ENCODE data around the gene B3GNT2.
"Not testable (repeated sequence)": the region's sequence is repeated elsewhere in the genome, so short reads cannot be mapped to it uniquely, and the experiment has no call there.

B3GNT2 gene, protein sequence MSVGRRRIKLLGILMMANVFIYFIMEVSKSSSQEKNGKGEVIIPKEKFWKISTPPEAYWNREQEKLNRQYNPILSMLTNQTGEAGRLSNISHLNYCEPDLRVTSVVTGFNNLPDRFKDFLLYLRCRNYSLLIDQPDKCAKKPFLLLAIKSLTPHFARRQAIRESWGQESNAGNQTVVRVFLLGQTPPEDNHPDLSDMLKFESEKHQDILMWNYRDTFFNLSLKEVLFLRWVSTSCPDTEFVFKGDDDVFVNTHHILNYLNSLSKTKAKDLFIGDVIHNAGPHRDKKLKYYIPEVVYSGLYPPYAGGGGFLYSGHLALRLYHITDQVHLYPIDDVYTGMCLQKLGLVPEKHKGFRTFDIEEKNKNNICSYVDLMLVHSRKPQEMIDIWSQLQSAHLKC

GRCh38 chr2:62195421-62196277 is at the start of gene B3GNT2:
Gene B3GNT2, plus strand, starts transcription at chr2:62196115. Its CDS starts 26,106 bp downstream, at chr2:62222221.
- Mint-ChIP-seq H3K4me1 (peaks cover 17% of the 10 kb centered on the region), H3K27me3 (no peaks in the 10 kb centered on the region), H3K4me3 (peak within 1 kb of the TSS; percentile 90 to 96), H3K27ac (peak within 1 kb of the TSS; percentile 93 to 99), H3K9me3 (no peaks in the 10 kb centered on the region)
- peak; percentile 67 for ATAC-seq
- peak; percentile 85 to 86 for DNase-seq

DNA sequence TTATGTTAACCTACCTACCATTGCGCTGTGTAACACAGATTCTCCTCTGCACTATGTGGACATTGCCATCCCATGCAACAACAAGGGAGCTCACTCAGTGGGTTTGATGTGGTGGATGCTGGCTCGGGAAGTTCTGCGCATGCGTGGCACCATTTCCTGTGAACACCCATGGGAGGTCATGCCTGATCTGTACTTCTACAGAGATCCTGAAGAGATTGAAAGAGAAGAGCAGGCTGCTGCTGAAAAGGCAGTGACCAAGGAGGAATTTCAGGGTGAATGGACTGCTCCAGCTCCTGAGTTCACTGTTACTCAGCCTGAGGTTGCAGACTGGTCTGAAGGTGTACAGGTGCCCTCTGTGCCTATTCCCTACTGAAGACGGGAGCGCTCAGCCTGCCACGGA is 49.1 kb upstream of the B3GNT2 start:
- not testable (repeated sequence) for H3K27me3 Mint-ChIP-seq, H3K4me1 Mint-ChIP-seq, ATAC-seq, H3K4me3 Mint-ChIP-seq, H3K9me3 Mint-ChIP-seq, H3K27ac Mint-ChIP-seq
- DNase-seq: peak; percentile 14 to 34

DNA sequence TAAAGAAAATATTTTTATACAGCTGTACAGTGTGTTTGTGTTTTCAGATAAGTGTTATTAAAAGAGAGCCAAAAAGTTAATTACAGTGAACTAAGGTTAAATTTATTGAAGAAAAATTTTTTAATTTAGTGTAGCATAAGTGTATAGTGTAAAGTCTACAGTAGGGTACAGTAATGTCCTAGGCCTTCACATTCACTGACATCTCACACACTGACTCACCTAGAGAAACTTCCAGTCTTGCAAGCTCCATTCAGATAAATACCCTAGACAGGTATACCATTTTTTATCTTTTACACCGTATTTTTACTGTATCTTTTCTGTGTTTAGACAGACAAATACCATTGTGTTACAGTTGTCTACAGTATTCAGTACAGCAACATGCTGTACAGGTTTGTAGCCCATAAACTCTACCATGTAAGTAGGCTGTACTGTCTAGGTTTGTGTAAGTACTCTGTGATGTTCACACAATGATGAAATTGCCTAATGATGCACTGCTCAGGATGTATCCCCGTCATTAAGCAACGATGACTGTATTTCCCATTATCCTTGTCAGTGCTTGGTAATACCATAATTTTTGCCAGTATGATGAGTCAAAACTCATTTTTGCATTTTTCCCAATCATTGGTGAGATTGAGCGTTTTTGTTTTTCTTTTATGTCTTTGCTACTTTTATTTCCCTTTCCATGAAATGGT is 48.2 kb upstream of the B3GNT2 start:
- no peak for DNase-seq
- Mint-ChIP-seq H3K4me1 (peaks cover 8% of the 10 kb centered on the region), H3K27me3 (no peaks in the 10 kb centered on the region), H3K27ac (no peak overlapping the region), H3K4me3 (no peak overlapping the region), H3K9me3 (no peaks in the 10 kb centered on the region)
- ATAC-seq: no peak

DNA sequence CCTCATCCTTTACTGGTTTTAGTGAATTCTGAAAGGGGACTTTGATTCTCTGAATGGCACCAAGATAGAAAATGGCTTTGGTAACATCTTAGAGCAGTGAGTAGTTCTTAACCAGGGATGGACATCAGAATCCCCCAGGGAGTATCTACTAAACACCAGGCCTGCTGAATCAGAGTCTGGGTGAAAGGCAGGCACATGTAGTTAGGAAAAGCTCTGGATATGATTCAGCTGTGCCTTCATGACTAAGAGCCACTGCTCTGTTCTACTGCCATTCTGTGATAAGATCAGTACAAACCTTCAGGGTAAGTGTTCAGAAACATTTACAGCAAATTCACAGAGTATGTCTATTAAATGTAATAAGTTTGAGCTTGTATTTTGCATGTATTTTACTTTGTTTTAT is 46.2 kb upstream of the B3GNT2 start:
- Mint-ChIP-seq H3K4me3 (no peak overlapping the region), H3K27me3 (no peaks in the 10 kb centered on the region), H3K27ac (no peak overlapping the region), H3K4me1 (peaks cover 8% of the 10 kb centered on the region), H3K9me3 (peaks cover 0 to 5% of the 10 kb centered on the region in 2 donors)
- no peak for ATAC-seq
- no peak for DNase-seq

DNA sequence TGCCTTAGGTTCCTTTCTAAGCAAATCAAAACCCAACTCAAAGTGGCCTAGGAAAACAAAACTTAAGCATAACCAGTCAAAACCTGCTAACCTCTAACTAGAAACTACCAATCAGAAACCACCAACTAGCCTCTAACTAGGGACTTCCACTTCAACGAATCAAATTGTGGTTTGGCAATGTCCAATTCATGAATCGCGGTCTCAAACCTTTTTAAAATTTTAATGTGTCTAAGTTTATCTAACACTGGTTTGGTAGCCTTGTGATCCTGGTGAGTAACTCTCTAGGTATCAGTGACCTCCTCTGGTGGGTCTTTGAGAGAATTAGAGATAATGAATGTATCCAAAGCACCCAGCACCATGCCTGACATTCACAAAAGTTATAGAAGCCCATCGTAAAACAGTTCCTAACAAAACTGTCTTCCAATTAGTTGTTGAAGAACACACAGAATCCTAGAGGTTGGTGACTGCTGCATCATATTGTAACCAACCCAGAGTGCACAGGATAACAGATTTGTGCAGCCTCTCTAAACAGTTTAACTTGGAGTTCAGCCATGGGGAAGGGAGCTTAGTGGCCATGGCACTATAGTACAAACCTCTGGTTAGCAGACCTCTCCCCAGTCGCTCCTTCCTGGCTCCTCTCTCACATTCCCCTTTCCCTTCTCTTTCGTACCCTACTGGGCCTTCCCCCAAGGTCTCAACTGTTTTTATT is 45.2 kb upstream of the B3GNT2 start:
- peaks cover 8% of the 10 kb centered on the region for H3K4me1 Mint-ChIP-seq
- H3K27ac Mint-ChIP-seq: no peak overlapping the region
- no peak for ATAC-seq
- H3K9me3 Mint-ChIP-seq: peaks cover 0 to 9% of the 10 kb centered on the region in 2 donors
- no peak overlapping the region for H3K4me3 Mint-ChIP-seq
- H3K27me3 Mint-ChIP-seq: no peaks in the 10 kb centered on the region
- DNase-seq: no peak

DNA sequence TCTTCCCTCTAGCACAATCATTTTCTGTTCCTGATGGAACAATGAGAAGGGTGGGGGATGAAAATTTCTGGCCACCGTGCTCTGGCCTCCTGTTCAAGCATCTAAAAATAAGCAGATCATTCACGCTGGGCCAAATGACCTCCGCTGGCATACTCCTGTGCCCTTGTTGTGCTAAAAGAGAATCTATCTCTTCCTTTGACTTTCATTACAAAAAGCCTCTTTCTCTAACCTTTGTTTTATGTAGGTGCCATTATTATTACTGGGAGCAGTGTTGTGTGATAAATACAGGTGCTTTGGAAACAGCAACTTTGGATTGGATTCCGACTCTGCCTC is 44.6 kb upstream of the B3GNT2 start:
- DNase-seq: no peak
- Mint-ChIP-seq H3K27ac (no peak overlapping the region), H3K4me1 (peaks cover 8% of the 10 kb centered on the region), H3K4me3 (no peak overlapping the region), H3K27me3 (no peaks in the 10 kb centered on the region), H3K9me3 (peaks cover 0 to 9% of the 10 kb centered on the region in 2 donors)
- ATAC-seq: no peak

- no peak overlapping the region for H3K4me3 Mint-ChIP-seq
- peak overlapping the region in 1 of 2 donors; percentile 20 for H3K27ac Mint-ChIP-seq
- peaks cover 2% of the 10 kb centered on the region for H3K4me1 Mint-ChIP-seq
- no peaks in the 10 kb centered on the region for H3K27me3 Mint-ChIP-seq
- ATAC-seq (no peak), DNase-seq (no peak)
- H3K9me3 Mint-ChIP-seq: peaks cover 0 to 9% of the 10 kb centered on the region in 2 donors
Observed at GRCh38 chr2:62152000-62152399, 43.9 kb upstream of the B3GNT2 start.

- Mint-ChIP-seq H3K4me3 (no peak overlapping the region), H3K9me3 (peaks cover 0 to 9% of the 10 kb centered on the region in 2 donors), H3K27ac (no peak overlapping the region), H3K4me1 (peaks cover 10% of the 10 kb centered on the region), H3K27me3 (no peaks in the 10 kb centered on the region)
- ATAC-seq (no peak), DNase-seq (no peak)
Observed at GRCh38 chr2:62156861-62157496, 38.9 kb upstream of the B3GNT2 start.

DNA sequence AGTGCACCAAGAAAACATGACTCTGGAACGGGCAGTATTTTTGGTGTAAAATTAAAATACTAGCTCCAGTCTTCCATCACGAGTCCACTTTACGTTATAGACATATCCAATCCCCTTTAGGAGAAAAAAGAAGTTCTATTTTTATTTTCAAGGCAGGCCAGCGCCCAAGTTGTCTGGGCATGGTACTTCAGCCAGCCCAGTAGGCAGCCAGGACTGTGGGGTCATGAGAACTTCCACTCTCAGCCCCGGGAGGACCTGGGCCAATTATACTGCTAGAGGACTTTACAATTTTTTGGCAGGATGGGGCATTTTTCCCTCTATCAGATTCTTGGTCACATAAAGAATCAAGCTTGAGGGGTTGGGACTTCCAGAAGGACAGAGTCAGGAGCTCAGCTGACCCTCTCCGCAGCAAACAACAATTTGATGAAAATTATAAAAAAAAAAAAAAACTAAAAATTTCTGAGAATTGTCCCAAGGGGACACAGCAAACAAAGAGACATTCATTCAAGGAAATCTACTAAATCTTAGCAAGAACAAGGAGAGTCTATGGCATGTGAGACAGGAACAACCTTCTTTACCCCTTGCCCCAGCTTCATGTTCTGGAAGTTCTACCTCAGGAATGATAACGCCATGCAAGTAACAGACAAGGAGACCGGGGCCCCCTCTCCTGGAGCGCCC is 37.3 kb upstream of the B3GNT2 start:
- H3K9me3 Mint-ChIP-seq: peaks cover 0 to 9% of the 10 kb centered on the region in 2 donors
- H3K4me1 Mint-ChIP-seq: peaks cover 10% of the 10 kb centered on the region
- H3K27ac Mint-ChIP-seq: no peak overlapping the region
- DNase-seq: no peak
- no peaks in the 10 kb centered on the region for H3K27me3 Mint-ChIP-seq
- no peak overlapping the region for H3K4me3 Mint-ChIP-seq
- no peak for ATAC-seq

- H3K9me3 Mint-ChIP-seq, H3K27me3 Mint-ChIP-seq, DNase-seq, H3K4me3 Mint-ChIP-seq, H3K27ac Mint-ChIP-seq, H3K4me1 Mint-ChIP-seq, ATAC-seq: not testable (repeated sequence)
Observed at GRCh38 chr2:62160691-62161090, 35.2 kb upstream of the B3GNT2 start.

- no peak for DNase-seq
- no peak for ATAC-seq
- Mint-ChIP-seq H3K9me3 (no peaks in the 10 kb centered on the region), H3K27me3 (no peaks in the 10 kb centered on the region), H3K4me3 (no peak overlapping the region), H3K27ac (no peak overlapping the region), H3K4me1 (peaks cover 10% of the 10 kb centered on the region)
Observed at GRCh38 chr2:62163106-62163831, 32.6 kb upstream of the B3GNT2 start.

DNA sequence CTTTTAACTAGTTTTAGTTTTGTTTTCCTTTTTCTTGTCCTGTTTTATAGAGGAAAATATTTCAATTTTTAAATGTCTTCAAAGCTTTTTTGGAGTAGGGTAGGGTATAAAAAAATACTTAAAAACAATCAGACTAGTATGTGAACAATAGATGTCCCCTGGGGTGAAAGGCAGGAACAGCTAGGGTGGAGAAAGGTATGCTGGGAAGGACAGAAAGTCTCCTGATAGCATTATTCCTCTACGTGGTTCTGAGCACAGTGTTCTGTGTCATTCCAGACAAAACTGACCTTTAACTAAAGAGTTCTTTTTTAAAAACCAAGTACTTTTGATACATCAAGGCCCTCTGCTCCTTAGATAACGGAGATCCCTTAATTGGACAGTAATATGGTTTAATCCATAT is 32.1 kb upstream of the B3GNT2 start:
- H3K27me3 Mint-ChIP-seq: no peaks in the 10 kb centered on the region
- H3K4me3 Mint-ChIP-seq: no peak overlapping the region
- ATAC-seq: no peak
- no peaks in the 10 kb centered on the region for H3K9me3 Mint-ChIP-seq
- peaks cover 10% of the 10 kb centered on the region for H3K4me1 Mint-ChIP-seq
- H3K27ac Mint-ChIP-seq: no peak overlapping the region
- no peak for DNase-seq

- Mint-ChIP-seq H3K27me3 (no peaks in the 10 kb centered on the region), H3K4me1 (no peaks in the 10 kb centered on the region), H3K4me3 (no peak overlapping the region), H3K9me3 (no peaks in the 10 kb centered on the region), H3K27ac (no peak overlapping the region)
- no peak for DNase-seq
- ATAC-seq: no peak
Observed at GRCh38 chr2:62175728-62176127, 20.2 kb upstream of the B3GNT2 start.

DNA sequence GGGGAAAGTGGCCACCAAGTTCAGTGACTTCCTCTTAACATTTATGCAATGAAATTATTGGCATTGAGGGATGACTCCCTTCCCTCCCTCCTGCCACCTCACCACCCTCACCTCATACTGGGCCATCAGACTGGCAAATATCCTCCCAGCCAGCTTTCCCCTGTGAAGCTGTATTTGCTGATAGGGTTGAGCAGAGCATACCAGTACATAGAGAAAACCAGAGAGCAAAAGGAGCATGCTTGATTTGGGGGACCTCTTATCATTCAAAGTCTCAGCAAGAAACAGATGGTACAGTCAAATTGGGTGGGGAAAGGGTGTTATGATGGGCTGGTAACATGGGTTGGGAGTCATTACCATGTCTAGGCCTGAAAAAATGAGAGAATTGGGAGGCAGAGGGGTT is 19.1 kb upstream of the B3GNT2 start:
- no peaks in the 10 kb centered on the region for H3K9me3 Mint-ChIP-seq
- H3K4me3 Mint-ChIP-seq: no peak overlapping the region
- no peak overlapping the region for H3K27ac Mint-ChIP-seq
- DNase-seq: no peak
- H3K27me3 Mint-ChIP-seq: no peaks in the 10 kb centered on the region
- no peak for ATAC-seq
- no peaks in the 10 kb centered on the region for H3K4me1 Mint-ChIP-seq
